ENCODE data around the gene KRT3.

- TF ChIP-seq CTCF (IDR thresholded peaks at IDR 0.05; ENCODE audit: insufficient read depth, low read length, poor library complexity, severe bottlenecking) (no peak), EZH2phosphoT487 (conservative IDR thresholded peaks at IDR 0.05; ENCODE audit: low read length) (no peak)
These were observed 9.1 kb upstream of the KRT3 start for GRCh38 chr12:52805000-52805399.

All from SU-DHL-6 (cell line).